ENCODE data around the gene SLC24A1. TPM values are rescaled to one million over a fixed set of nuclear protein-coding genes. Genes with fewer than 3 reads are reported as not detected.

Gene SLC24A1
- total RNA-seq, 4 donors from 2014 or later, result 5.9 to 22.7 (median 9.2) TPM

GRCh38 chr15:65653801-65654521 is 32.2 kb downstream of the SLC24A1 start:
- Histone ChIP-seq H3K27ac (no peak overlapping the region), H3K4me1 (no peaks in the 10 kb centered on the region), H3K9me3 (no peaks in the 10 kb centered on the region), H3K36me3 (peaks cover 0 to 68% (median 0%) of the 10 kb centered on the region in 3 donors), H3K27me3 (no peaks in the 10 kb centered on the region), H3K4me3 (no peak overlapping the region)
- DNase-seq (ENCODE audit: low spot score in 2 of 2), result no peak
- TF ChIP-seq POLR2A (IDR thresholded peaks at IDR 0.05), result no peak
- no peak for TF ChIP-seq EP300 (IDR thresholded peaks at IDR 0.05)
- TF ChIP-seq, protein P1, sequence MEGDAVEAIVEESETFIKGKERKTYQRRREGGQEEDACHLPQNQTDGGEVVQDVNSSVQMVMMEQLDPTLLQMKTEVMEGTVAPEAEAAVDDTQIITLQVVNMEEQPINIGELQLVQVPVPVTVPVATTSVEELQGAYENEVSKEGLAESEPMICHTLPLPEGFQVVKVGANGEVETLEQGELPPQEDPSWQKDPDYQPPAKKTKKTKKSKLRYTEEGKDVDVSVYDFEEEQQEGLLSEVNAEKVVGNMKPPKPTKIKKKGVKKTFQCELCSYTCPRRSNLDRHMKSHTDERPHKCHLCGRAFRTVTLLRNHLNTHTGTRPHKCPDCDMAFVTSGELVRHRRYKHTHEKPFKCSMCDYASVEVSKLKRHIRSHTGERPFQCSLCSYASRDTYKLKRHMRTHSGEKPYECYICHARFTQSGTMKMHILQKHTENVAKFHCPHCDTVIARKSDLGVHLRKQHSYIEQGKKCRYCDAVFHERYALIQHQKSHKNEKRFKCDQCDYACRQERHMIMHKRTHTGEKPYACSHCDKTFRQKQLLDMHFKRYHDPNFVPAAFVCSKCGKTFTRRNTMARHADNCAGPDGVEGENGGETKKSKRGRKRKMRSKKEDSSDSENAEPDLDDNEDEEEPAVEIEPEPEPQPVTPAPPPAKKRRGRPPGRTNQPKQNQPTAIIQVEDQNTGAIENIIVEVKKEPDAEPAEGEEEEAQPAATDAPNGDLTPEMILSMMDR (IDR thresholded peaks at IDR 0.05), result no peak
- WGBS, 2 donors, result 85 to 94% methylated on average over 5 of the region's 5 CpGs

GRCh38 chr15:65655026-65655425 is 33.3 kb downstream of the SLC24A1 start:
- H3K27me3 ChIP-seq, result no peaks in the 10 kb centered on the region
- 92 to 98% methylated on average over 1 of the region's 1 CpG for WGBS, 2 donors
- no peak overlapping the region for H3K4me3 ChIP-seq
- H3K4me1 ChIP-seq, result no peaks in the 10 kb centered on the region
- H3K9me3 ChIP-seq, result no peaks in the 10 kb centered on the region
- TF ChIP-seq EP300 (IDR thresholded peaks at IDR 0.05), result no peak
- TF ChIP-seq, protein P1 (IDR thresholded peaks at IDR 0.05), result no peak
- TF ChIP-seq POLR2A (IDR thresholded peaks at IDR 0.05), result no peak
- no peak overlapping the region for H3K27ac ChIP-seq
- H3K36me3 ChIP-seq, result peaks cover 0 to 72% (median 0%) of the 10 kb centered on the region in 3 donors
- DNase-seq (ENCODE audit: low spot score in 2 of 2), result no peak

GRCh38 chr15:65655457-65655856 is 33.7 kb downstream of the SLC24A1 start:
- TF ChIP-seq POLR2A (IDR thresholded peaks at IDR 0.05), result no peak
- no peak for TF ChIP-seq EP300 (IDR thresholded peaks at IDR 0.05)
- TF ChIP-seq, protein P1 (IDR thresholded peaks at IDR 0.05), result no peak
- 77 to 80% methylated on average over 4 of the region's 4 CpGs for WGBS, 2 donors

GRCh38 chr15:65659502-65660052 is 37.8 kb downstream of the SLC24A1 start:
- Histone ChIP-seq H3K36me3 (peaks cover 0 to 65% (median 0%) of the 10 kb centered on the region in 3 donors), H3K27ac (no peak overlapping the region), H3K4me3 (no peak overlapping the region), H3K9me3 (no peaks in the 10 kb centered on the region), H3K27me3 (no peaks in the 10 kb centered on the region), H3K4me1 (no peaks in the 10 kb centered on the region)
- no peak for DNase-seq (ENCODE audit: low spot score in 2 of 2)
- WGBS, 2 donors, result 77 to 81% methylated on average over 4 of the region's 4 CpGs
- TF ChIP-seq POLR2A (IDR thresholded peaks at IDR 0.05), result no peak

More at GRCh38 chr15:65655457-65655856, 33.7 kb downstream of the SLC24A1 start:
- Histone ChIP-seq H3K4me1 (no peaks in the 10 kb centered on the region), H3K27me3 (no peaks in the 10 kb centered on the region), H3K27ac (no peak overlapping the region), H3K36me3 (peaks cover 0 to 73% (median 0%) of the 10 kb centered on the region in 3 donors), H3K9me3 (no peaks in the 10 kb centered on the region), H3K4me3 (no peak overlapping the region)
- no peak for DNase-seq (ENCODE audit: low spot score in 2 of 2)

GRCh38 chr15:65660927-65661326 is 39.2 kb downstream of the SLC24A1 start:
- Histone ChIP-seq H3K9me3 (no peaks in the 10 kb centered on the region), H3K36me3 (peaks cover 0 to 60% (median 0%) of the 10 kb centered on the region in 3 donors), H3K27me3 (no peaks in the 10 kb centered on the region), H3K4me3 (no peak overlapping the region), H3K27ac (no peak overlapping the region), H3K4me1 (no peaks in the 10 kb centered on the region)
- DNase-seq (ENCODE audit: low spot score in 2 of 2), result no peak
- 88 to 89% methylated on average over 2 of the region's 2 CpGs for WGBS, 2 donors
- TF ChIP-seq, protein P1 (IDR thresholded peaks at IDR 0.05), result no peak
- TF ChIP-seq POLR2A (IDR thresholded peaks at IDR 0.05) (no peak), EP300 (IDR thresholded peaks at IDR 0.05) (no peak)
